ENCODE data around the gene NSG1.

The NSG1 gene

DNA sequence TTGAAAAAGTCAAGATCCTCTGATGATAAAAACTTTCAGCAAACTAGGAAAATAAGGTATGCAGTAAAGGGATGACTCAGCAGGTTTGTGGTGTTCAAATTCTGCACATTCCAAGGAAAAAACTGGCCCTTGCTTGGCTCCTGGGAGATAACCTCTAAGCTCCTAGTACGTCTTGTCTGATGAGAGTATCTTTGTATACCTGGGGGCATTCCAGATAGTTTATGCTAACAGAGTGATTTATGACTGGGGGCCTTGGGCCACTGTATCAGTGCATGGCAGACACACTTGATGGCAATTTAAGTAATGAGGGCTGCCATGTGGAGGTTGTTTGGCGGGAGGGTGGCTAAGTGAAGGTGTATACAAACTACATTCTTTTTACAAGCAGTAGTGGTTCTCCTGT lies 56.9 kb downstream of the NSG1 start:
- no peak for TF ChIP-seq POLR2AphosphoS5 (IDR thresholded peaks at IDR 0.05; ENCODE audit: low read depth, low read length)
- no peak for TF ChIP-seq TAF1 (IDR thresholded peaks at IDR 0.05; ENCODE audit: borderline replicate concordance, insufficient read depth, low read length)
- TF ChIP-seq SIN3A (IDR thresholded peaks at IDR 0.05; ENCODE audit: borderline replicate concordance, insufficient read depth, low read length) = no peak
- TF ChIP-seq FOXP2 (optimal IDR thresholded peaks at IDR 0.05; ENCODE audit: borderline replicate concordance, extremely low read depth, extremely low read length, insufficient read depth) = no peak
- TF ChIP-seq REST (IDR thresholded peaks at IDR 0.05; ENCODE audit: insufficient read depth in 1 of 2, low read depth in 2 of 2, low read length in 2 of 2) = no peak

DNA sequence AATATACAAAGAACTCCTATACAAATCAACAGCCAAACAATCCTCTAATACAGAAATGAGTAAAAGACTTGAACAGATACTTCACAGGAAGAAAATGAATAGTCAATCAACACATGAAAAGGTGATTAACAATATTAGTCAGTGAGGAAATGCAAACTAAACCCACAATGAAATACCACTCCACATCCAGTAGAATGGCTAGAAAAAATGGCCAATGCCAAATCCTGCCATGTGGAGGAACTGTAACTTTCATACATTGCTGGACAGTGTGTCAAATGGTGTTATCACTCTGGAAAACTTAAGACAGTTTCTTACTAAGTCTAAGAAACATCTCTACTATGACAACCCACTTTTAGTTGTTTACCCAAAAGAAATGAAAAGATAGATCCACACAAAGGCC lies 59.5 kb downstream of the NSG1 start:
- TF ChIP-seq FOXP2 (optimal IDR thresholded peaks at IDR 0.05; ENCODE audit: borderline replicate concordance, extremely low read depth, extremely low read length, insufficient read depth) = no peak
- no peak for TF ChIP-seq SIN3A (IDR thresholded peaks at IDR 0.05; ENCODE audit: borderline replicate concordance, insufficient read depth, low read length)

DNA sequence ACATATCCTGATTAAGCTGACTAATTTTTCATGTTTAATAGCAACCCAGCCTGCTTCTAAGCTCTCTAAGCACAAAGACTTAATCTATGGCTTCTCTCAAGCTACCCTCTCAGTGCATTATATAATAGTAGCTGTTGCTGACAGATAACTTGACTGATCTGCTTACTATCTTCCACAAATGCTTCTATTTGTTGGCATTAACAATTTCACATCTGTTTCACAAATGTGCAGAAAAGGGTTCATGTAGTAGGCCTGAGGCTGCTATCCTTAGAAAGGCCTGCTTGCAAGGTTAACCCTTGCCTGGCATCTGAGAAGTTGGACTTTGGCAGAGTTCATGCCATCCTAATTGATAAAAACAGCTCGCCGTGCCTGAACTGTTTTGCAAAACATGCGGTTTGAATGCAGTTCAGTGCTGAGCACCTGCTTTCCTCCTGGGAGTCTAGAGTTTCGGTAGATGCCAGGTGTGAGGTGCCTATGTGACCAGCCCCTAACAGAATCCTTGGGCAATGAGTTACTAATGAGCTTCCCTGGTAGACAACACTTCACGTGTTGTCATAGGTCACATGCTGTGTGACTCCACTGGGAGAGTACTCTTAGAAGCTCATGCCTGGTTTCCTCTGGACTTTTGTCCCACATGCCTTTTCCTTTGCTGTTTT lies 68.4 kb downstream of the NSG1 start:
- TF ChIP-seq POLR2AphosphoS5 (IDR thresholded peaks at IDR 0.05; ENCODE audit: low read depth, low read length) (no peak), TAF1 (IDR thresholded peaks at IDR 0.05; ENCODE audit: borderline replicate concordance, insufficient read depth, low read length) (no peak), REST (IDR thresholded peaks at IDR 0.05; ENCODE audit: insufficient read depth in 1 of 2, low read depth in 2 of 2, low read length in 2 of 2) (no peak)

GRCh38 chr4:4456351-4456750 lies 69.4 kb downstream of the NSG1 start:
- TF ChIP-seq SIN3A (IDR thresholded peaks at IDR 0.05; ENCODE audit: borderline replicate concordance, insufficient read depth, low read length) = no peak

GRCh38 chr4:4456816-4457578 lies 70.1 kb downstream of the NSG1 start:
- TF ChIP-seq SIN3A (IDR thresholded peaks at IDR 0.05; ENCODE audit: borderline replicate concordance, insufficient read depth, low read length) (no peak), POLR2AphosphoS5 (IDR thresholded peaks at IDR 0.05; ENCODE audit: low read depth, low read length) (no peak), FOXP2 (optimal IDR thresholded peaks at IDR 0.05; ENCODE audit: borderline replicate concordance, extremely low read depth, extremely low read length, insufficient read depth) (no peak)

- TF ChIP-seq REST (IDR thresholded peaks at IDR 0.05; ENCODE audit: insufficient read depth in 1 of 2, low read depth in 2 of 2, low read length in 2 of 2) (no peak), SIN3A (IDR thresholded peaks at IDR 0.05; ENCODE audit: borderline replicate concordance, insufficient read depth, low read length) (no peak), TAF1 (IDR thresholded peaks at IDR 0.05; ENCODE audit: borderline replicate concordance, insufficient read depth, low read length) (no peak), FOXP2 (optimal IDR thresholded peaks at IDR 0.05; ENCODE audit: borderline replicate concordance, extremely low read depth, extremely low read length, insufficient read depth) (no peak), POLR2AphosphoS5 (IDR thresholded peaks at IDR 0.05; ENCODE audit: low read depth, low read length) (no peak)
These were observed 71.1 kb downstream of the NSG1 start for GRCh38 chr4:4457803-4458553.
